ENCODE data around the gene TMCO2.

- no peak for TF ChIP-seq CTCF (conservative IDR thresholded peaks at IDR 0.05; ENCODE audit: low read depth, low read length)
- TF ChIP-seq EZH2 (IDR thresholded peaks at IDR 0.05; ENCODE audit: borderline replicate concordance, low read depth, low read length, poor library complexity, severe bottlenecking): no peak
These were observed 20.0 kb downstream of the TMCO2 start for GRCh38 chr1:40267767-40268187.
